Measurements from ENCODE around the gene MED7.

The MED7 gene

GRCh38 chr5:157100140-157100679 is 42.5 kb downstream of the MED7 start:
- DNase-seq = no peak

GRCh38 chr5:157088342-157088990 is 54.2 kb downstream of the MED7 start:
- DNase-seq = no peak

Data from GF-D8 (cell line).